Lung (tissue), 12 donors: ENCODE measurements around the gene KCNMA1. TPM values are rescaled to one million over a fixed set of nuclear protein-coding genes. Genes with fewer than 3 reads are reported as not detected.

Source experiments
- ATAC-seq: fragments of 200-7000 bp; cut with Tn5 transposase; one replicate; pipeline ENCODE4 v1.9.1; 2020; ENCODE audit warnings: moderate number of reproducible peaks; ENCODE audit not compliant: insufficient read depth, low FRiP score
- DNase-seq, 3 donors: peaks; one replicate each; pipeline ENCODE4 v3.0.0-alpha.2; 2013 to 2017
- H3K27ac ChIP-seq, 2 donors: one replicate each; pipeline ENCODE4 v1.5.1; 2013; ENCODE audit warnings: mild to moderate bottlenecking in 2 of 2, moderate library complexity in 2 of 2, control low read depth in 1 of 2, inconsistent platforms in 1 of 2, low read depth in 1 of 2, low read length in 1 of 2
- H3K27me3 ChIP-seq, 3 donors: one replicate each; pipeline ENCODE4 v1.5.1; 2013; ENCODE audit warnings: low read length in 2 of 3; ENCODE audit not compliant: control insufficient read depth in 3 of 3, insufficient read depth in 3 of 3
- H3K36me3 ChIP-seq, 4 donors: one replicate each; pipeline ENCODE4 v1.5.1; 2013; ENCODE audit warnings: low read length in 4 of 4, mild to moderate bottlenecking in 1 of 4, moderate library complexity in 1 of 4; ENCODE audit not compliant: control insufficient read depth in 4 of 4, insufficient read depth in 4 of 4
- H3K4me1 ChIP-seq, 5 donors: one replicate each; pipeline ENCODE4 v1.5.1; 2013; ENCODE audit warnings: low read length in 5 of 5, mild to moderate bottlenecking in 2 of 5, moderate library complexity in 1 of 5; ENCODE audit not compliant: control insufficient read depth in 5 of 5, insufficient read depth in 5 of 5
- H3K4me3 ChIP-seq: one replicate; pipeline ENCODE4 v1.5.1; 2013; ENCODE audit warnings: mild to moderate bottlenecking, control low read depth, moderate library complexity
- H3K9ac ChIP-seq, 2 donors: one replicate each; pipeline ENCODE4 v1.5.1; 2013; ENCODE audit warnings: low read length in 2 of 2, control low read depth in 1 of 2; ENCODE audit not compliant: insufficient read depth in 1 of 2
- H3K9me3 ChIP-seq, 4 donors: one replicate each; pipeline ENCODE4 v1.5.1; 2013; ENCODE audit warnings: low read length in 3 of 4, mild to moderate bottlenecking in 1 of 4, moderate library complexity in 1 of 4; ENCODE audit not compliant: control insufficient read depth in 4 of 4, insufficient read depth in 3 of 4
- CTCF ChIP-seq: IDR thresholded peaks from 2 replicates; pipeline ENCODE4 v1.5.1; 2012; ENCODE audit warnings: mild to moderate bottlenecking; ENCODE audit errors: control extremely low read depth, extremely low read depth
- WGBS, 2 donors: extraction: QIAGEN DNeasy Blood & Tissue Kit; methylation state at CpG; one replicate each; pipeline ENCODE4 v1.1.7; 2013; 5-methylcytosine and 5-hydroxymethylcytosine counted together
- polyA plus RNA-seq, 2 donors: library from polyadenylated mRNA; stranded (reverse); fragments of 200-250 nt; gene quantifications; one replicate each; pipeline ENCODE4 v1.2.1, GENCODE V29; 2013
- total RNA-seq, 2 donors: library from RNA; depleted of rRNA in 1 of 2; stranded (reverse); fragments of >200 nt in 1 of 2; gene quantifications; one replicate each; pipeline ENCODE4 v1.2.1, GENCODE V29; 2014 to 2021
- donor health status: control.
- donor health status: control.
- donor health status: Bipolar disorder and iron deficiency.
- donor health status: healthy.
- donor health status: DM: yes; HTN: yes; CAD: no.

Gene KCNMA1
- total and polyA plus RNA-seq, 4 donors: 3.8 to 13.0 (median 5.5) TPM

GRCh38 chr10:77564731-77565589 is 72.6 kb downstream of the KCNMA1 start:
- DNase-seq (no peak), ATAC-seq (no peak)
- Histone ChIP-seq H3K4me3 (no peak overlapping the region), H3K36me3 (no peaks in the 10 kb centered on the region), H3K9ac (no peak overlapping the region), H3K27me3 (peaks cover 0 to 15% (median 0%) of the 10 kb centered on the region in 3 donors), H3K27ac (no peak overlapping the region), H3K9me3 (no peaks in the 10 kb centered on the region), H3K4me1 (no peaks in the 10 kb centered on the region)
- TF ChIP-seq CTCF: no peak
- WGBS, 2 donors: 62 to 66% methylated on average over 10 of the region's 10 CpGs

- ATAC-seq: no peak
- Histone ChIP-seq H3K9ac (no peak overlapping the region), H3K36me3 (no peaks in the 10 kb centered on the region), H3K4me3 (no peak overlapping the region), H3K9me3 (no peaks in the 10 kb centered on the region), H3K27me3 (peaks cover 0 to 15% (median 0%) of the 10 kb centered on the region in 3 donors), H3K27ac (no peak overlapping the region), H3K4me1 (no peaks in the 10 kb centered on the region)
- WGBS, 2 donors: 85 to 91% methylated on average over 9 of the region's 9 CpGs
- peak in 1 of 3 donors; percentile 11 for DNase-seq
- TF ChIP-seq CTCF: no peak
These were observed 73.9 kb downstream of the KCNMA1 start for GRCh38 chr10:77563638-77564270.

- ATAC-seq (no peak), DNase-seq (no peak)
- Histone ChIP-seq H3K4me1 (no peaks in the 10 kb centered on the region), H3K9me3 (no peaks in the 10 kb centered on the region), H3K4me3 (no peak overlapping the region), H3K9ac (no peak overlapping the region), H3K36me3 (no peaks in the 10 kb centered on the region), H3K27me3 (peaks cover 0 to 15% (median 0%) of the 10 kb centered on the region in 3 donors), H3K27ac (no peak overlapping the region)
- TF ChIP-seq CTCF: no peak
- WGBS, 2 donors: 22 to 74% methylated on average over 3 of the region's 3 CpGs
These were observed 74.9 kb downstream of the KCNMA1 start for GRCh38 chr10:77562742-77563141.
